HepG2 (cell line): ENCODE measurements around the gene MLYCD. TPM values are rescaled to one million over a fixed set of nuclear protein-coding genes. Genes with fewer than 3 reads are reported as not detected.

Experiments
- ATAD3A ChIP-seq: sonication (generic); formaldehyde crosslinking; IDR thresholded peaks from 2 replicates; pipeline ENCODE4 v1.4.0; 2020; ENCODE audit warnings: missing genetic modification reagents
- ATF1 ChIP-seq: IDR thresholded peaks from 2 replicates; pipeline ENCODE4 v1.6.1; 2016; ENCODE audit warnings: mild to moderate bottlenecking, control low read depth
- CBFB ChIP-seq: sonication (generic); formaldehyde crosslinking; IDR thresholded peaks from 2 replicates; pipeline ENCODE4 v1.4.0; 2020; ENCODE audit warnings: missing genetic modification reagents
- CHD4 ChIP-seq: fragments of 200-600 bp; sonication (generic); IDR thresholded peaks from 2 replicates; pipeline ENCODE4 v1.7.0; 2017; ENCODE audit warnings: mild to moderate bottlenecking, low read length, borderline replicate concordance
- EED ChIP-seq: sonication (generic); formaldehyde crosslinking; IDR thresholded peaks from 2 replicates; pipeline ENCODE4 v1.5.0; 2020; ENCODE audit warnings: mild to moderate bottlenecking, missing genetic modification reagents
- KDM5B ChIP-seq: sonication (generic); formaldehyde crosslinking; IDR thresholded peaks from 2 replicates; pipeline ENCODE4 v1.4.0; 2020; ENCODE audit warnings: missing genetic modification reagents, mild to moderate bottlenecking, borderline replicate concordance
- NBN ChIP-seq: fragments of 450-650 bp; conservative IDR thresholded peaks from 2 replicates; pipeline ENCODE4 v1.6.1; 2017
- PHF5A ChIP-seq: IDR thresholded peaks from one replicate; pipeline ENCODE4 v1.6.1; 2018; ENCODE audit warnings: low read depth, missing genetic modification reagents; ENCODE audit not compliant: unreplicated experiment
- PRPF4 ChIP-seq: fragments of 200-400 bp; formaldehyde crosslinking; IDR thresholded peaks from 2 replicates; pipeline ENCODE4 v1.6.1; 2016; ENCODE audit warnings: low read length, low read depth; ENCODE audit not compliant: poor library complexity, severe bottlenecking
- PTBP1 ChIP-seq: fragments of 200-400 bp; formaldehyde crosslinking; IDR thresholded peaks from 2 replicates; pipeline ENCODE4 v1.6.1; 2018; ENCODE audit warnings: low read length, low read depth; ENCODE audit not compliant: poor library complexity, severe bottlenecking
- SIN3A ChIP-seq: IDR thresholded peaks from 2 replicates; pipeline ENCODE4 v1.6.1; 2011; ENCODE audit warnings: low read depth, mild to moderate bottlenecking, control low read depth, low read length, borderline replicate concordance
- SPEN ChIP-seq: sonication (generic); formaldehyde crosslinking; IDR thresholded peaks from 2 replicates; pipeline ENCODE4 v1.5.1; 2020; ENCODE audit warnings: low read depth, mild to moderate bottlenecking, missing genetic modification reagents
- ZFP1 ChIP-seq: IDR thresholded peaks from 2 replicates; pipeline ENCODE4 v1.6.1; 2016
- ZNF235 ChIP-seq: sonication (generic); formaldehyde crosslinking; IDR thresholded peaks from 2 replicates; pipeline ENCODE4 v1.8.1; 2023; ENCODE audit warnings: mild to moderate bottlenecking, missing genetic modification reagents, borderline replicate concordance
- ZNF354B ChIP-seq: sonication (generic); formaldehyde crosslinking; IDR thresholded peaks from 2 replicates; pipeline ENCODE4 v1.8.0; 2022; ENCODE audit warnings: mild to moderate bottlenecking, missing genetic modification reagents
- ZNF589 ChIP-seq: sonication (generic); formaldehyde crosslinking; conservative IDR thresholded peaks from 2 replicates; pipeline ENCODE4 v1.8.0; 2022; ENCODE audit warnings: mild to moderate bottlenecking, moderate library complexity, missing genetic modification reagents
- ZSCAN12 ChIP-seq: sonication (generic); formaldehyde crosslinking; IDR thresholded peaks from 2 replicates; pipeline ENCODE4 v1.9.0; 2021; ENCODE audit warnings: mild to moderate bottlenecking, missing genetic modification reagents
- polyA plus RNA-seq, 8 experiments: library from polyadenylated mRNA; depleted of rRNA in 3 of 8; stranded (reverse) in 7 of 8; unstranded in 1 of 8; fragments of >200 nt; fragmentation: Illumina TruSeq in 4 of 8; extraction: Trizol in 4 of 8; gene quantifications; 2 replicates each; pipeline versions ENCODE4 v1.2.1 to v1.2.3, GENCODE V29; 2011 to 2016; ENCODE audit warnings: low read depth in 4 of 8, missing spikeins in 1 of 8, mixed read lengths in 1 of 8; ENCODE audit not compliant: insufficient read depth in 1 of 8
- total RNA-seq, 5 experiments: library from RNA; depleted of rRNA; stranded (reverse); fragments of >200 nt; fragmentation: Illumina TruSeq; extraction: Trizol; gene quantifications; 2 replicates each; pipeline ENCODE4 v1.2.3, GENCODE V29; 2016; ENCODE audit warnings: low read depth in 1 of 5
- TF ChIP-seq, protein P1 (sequence below): sonication (generic); formaldehyde crosslinking; IDR thresholded peaks from 2 replicates; pipeline ENCODE4 v1.4.0; 2020; ENCODE audit warnings: missing genetic modification reagents
- TF ChIP-seq, protein P2 (sequence below): sonication (generic); formaldehyde crosslinking; IDR thresholded peaks from 2 replicates; pipeline ENCODE4 v1.5.1; 2020; ENCODE audit warnings: mild to moderate bottlenecking, missing genetic modification reagents
- TF ChIP-seq, protein P3 (sequence below): sonication (generic); formaldehyde crosslinking; IDR thresholded peaks from 2 replicates; pipeline ENCODE4 v1.4.0; 2020; ENCODE audit warnings: missing genetic modification reagents, mild to moderate bottlenecking, borderline replicate concordance
- TF ChIP-seq, protein P4 (sequence below): IDR thresholded peaks from 2 replicates; pipeline ENCODE4 v1.6.1; 2012; ENCODE audit warnings: inconsistent platforms

MLYCD gene
- total and polyA plus RNA-seq, 2 of the 13 experiments (the other 11 are each of a cell fraction or from before 2014, with no cell fraction given): 1.8 to 4.0 TPM

DNA sequence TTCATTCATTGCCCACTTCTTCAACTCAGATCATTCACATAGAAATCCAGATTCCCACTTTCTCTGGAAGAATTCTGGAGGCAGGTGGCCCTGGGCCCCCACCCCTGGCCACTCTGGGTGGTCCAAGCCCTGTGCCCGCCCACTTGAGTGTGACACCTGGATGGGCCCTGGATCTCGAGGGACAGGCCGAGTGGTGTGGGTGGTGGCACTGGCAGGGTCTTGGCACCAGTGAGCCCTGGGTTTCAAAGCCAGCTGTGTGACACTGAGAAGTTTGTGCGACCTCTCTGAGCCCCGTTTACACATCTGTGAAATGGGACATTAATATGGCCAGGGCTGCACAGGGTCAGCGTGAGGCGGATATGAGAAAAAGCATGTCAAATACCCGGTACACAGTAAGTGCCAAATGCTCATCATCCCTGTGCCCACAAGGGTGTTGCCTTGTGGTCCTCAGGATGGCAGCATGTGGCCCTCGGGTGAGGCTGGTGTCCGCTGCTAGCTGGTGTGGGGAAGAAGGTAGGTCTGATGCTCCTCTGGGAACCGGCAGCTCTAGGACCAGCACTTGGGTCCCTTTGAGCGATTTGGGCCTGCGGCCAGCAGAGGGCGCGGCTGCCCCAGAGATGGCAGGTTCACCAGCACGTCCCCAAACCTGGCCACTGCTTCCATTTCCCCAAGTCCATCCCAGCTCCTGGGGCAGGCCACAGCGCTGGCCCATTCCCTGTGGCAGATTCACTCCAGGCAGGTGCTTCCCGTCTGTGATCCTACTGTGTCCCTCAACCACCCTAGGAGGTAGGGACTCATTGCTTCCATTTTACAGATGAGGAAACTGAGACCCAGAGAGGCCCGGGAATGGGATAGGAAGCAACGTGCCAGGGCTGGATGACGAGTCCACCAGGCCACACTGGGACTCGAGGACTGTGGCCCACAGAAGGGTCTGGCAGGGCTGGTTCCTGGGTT lies 57.7 kb downstream of the MLYCD start (continued):
- TF ChIP-seq, protein P1, sequence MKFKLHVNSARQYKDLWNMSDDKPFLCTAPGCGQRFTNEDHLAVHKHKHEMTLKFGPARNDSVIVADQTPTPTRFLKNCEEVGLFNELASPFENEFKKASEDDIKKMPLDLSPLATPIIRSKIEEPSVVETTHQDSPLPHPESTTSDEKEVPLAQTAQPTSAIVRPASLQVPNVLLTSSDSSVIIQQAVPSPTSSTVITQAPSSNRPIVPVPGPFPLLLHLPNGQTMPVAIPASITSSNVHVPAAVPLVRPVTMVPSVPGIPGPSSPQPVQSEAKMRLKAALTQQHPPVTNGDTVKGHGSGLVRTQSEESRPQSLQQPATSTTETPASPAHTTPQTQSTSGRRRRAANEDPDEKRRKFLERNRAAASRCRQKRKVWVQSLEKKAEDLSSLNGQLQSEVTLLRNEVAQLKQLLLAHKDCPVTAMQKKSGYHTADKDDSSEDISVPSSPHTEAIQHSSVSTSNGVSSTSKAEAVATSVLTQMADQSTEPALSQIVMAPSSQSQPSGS: no peak
- TF ChIP-seq PTBP1: no peak
- TF ChIP-seq NBN: no peak
- TF ChIP-seq, protein P2, sequence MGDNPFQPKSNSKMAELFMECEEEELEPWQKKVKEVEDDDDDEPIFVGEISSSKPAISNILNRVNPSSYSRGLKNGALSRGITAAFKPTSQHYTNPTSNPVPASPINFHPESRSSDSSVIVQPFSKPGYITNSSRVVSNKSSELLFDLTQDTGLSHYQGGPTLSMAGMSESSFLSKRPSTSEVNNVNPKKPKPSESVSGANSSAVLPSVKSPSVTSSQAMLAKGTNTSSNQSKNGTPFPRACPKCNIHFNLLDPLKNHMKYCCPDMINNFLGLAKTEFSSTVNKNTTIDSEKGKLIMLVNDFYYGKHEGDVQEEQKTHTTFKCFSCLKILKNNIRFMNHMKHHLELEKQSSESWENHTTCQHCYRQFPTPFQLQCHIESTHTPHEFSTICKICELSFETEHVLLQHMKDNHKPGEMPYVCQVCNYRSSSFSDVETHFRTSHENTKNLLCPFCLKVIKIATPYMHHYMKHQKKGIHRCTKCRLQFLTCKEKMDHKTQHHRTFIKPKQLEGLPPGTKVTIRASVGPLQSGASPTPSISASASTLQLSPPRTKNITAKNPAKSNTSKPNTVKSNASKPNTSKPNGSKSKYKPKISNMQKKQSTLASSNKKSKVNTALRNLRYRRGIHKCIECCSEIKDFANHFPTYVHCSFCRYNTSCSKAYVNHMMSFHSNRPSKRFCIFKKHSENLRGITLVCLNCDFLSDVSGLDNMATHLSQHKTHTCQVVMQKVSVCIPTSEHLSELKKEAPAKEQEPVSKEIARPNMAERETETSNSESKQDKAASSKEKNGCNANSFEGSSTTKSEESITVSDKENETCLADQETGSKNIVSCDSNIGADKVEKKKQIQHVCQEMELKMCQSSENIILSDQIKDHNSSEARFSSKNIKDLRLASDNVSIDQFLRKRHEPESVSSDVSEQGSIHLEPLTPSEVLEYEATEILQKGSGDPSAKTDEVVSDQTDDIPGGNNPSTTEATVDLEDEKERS: no peak
- TF ChIP-seq SIN3A: no peak
- no peak for TF ChIP-seq PRPF4
- TF ChIP-seq KDM5B (CRISPR knock-in tag): peak; percentile 20; the same call in 1 of the 2 replicates
- TF ChIP-seq CHD4: peak; percentile 78; the same call in 1 of the 2 replicates
- 0 out of 2 replicates have a peak, but pooled peaks have one; percentile 61 for TF ChIP-seq EED (CRISPR knock-in tag)
- TF ChIP-seq ZSCAN12 (CRISPR knock-in tag): no peak
- TF ChIP-seq ZFP1 (CRISPR knock-in tag): no peak
- no peak for TF ChIP-seq ZNF235 (CRISPR knock-in tag)
- TF ChIP-seq CBFB: no peak
- TF ChIP-seq, protein P3, sequence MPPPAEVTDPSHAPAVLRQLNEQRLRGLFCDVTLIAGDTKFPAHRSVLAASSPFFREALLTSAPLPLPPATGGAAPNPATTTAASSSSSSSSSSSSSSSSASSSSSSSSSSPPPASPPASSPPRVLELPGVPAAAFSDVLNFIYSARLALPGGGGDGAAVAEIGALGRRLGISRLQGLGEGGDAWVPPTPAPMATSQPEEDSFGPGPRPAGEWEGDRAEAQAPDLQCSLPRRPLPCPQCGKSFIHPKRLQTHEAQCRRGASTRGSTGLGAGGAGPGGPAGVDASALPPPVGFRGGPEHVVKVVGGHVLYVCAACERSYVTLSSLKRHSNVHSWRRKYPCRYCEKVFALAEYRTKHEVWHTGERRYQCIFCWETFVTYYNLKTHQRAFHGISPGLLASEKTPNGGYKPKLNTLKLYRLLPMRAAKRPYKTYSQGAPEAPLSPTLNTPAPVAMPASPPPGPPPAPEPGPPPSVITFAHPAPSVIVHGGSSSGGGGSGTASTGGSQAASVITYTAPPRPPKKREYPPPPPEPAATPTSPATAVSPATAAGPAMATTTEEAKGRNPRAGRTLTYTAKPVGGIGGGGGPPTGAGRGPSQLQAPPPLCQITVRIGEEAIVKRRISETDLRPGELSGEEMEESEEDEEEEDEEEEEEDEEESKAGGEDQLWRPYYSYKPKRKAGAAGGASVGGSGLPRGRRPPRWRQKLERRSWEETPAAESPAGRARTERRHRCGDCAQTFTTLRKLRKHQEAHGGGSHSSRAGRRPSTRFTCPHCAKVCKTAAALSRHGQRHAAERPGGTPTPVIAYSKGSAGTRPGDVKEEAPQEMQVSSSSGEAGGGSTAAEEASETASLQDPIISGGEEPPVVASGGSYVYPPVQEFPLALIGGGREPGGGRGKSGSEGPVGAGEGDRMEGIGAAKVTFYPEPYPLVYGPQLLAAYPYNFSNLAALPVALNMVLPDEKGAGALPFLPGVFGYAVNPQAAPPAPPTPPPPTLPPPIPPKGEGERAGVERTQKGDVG (CRISPR knock-in tag): peak; percentile 37; the same call in 1 of the 2 replicates
- no peak for TF ChIP-seq ZNF354B (CRISPR knock-in tag)
- TF ChIP-seq, protein P4, sequence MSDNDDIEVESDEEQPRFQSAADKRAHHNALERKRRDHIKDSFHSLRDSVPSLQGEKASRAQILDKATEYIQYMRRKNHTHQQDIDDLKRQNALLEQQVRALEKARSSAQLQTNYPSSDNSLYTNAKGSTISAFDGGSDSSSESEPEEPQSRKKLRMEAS: peak; percentile 47; the same call in 1 of the 2 replicates
- TF ChIP-seq ZNF589: no peak
- TF ChIP-seq ATF1 (CRISPR knock-in tag): no peak
- TF ChIP-seq ATAD3A (CRISPR knock-in tag): no peak
- no peak for TF ChIP-seq SPEN (CRISPR knock-in tag)
- TF ChIP-seq PHF5A (CRISPR knock-in tag): no peak
